B cell (primary cell): ENCODE results near the gene HEXIM1.

Source experiments
- CTCF ChIP-seq: fragments of 200-600 bp; IDR thresholded peaks from one replicate; pipeline ENCODE4 v1.8.0; 2022; ENCODE audit warnings: antibody characterized with exemption, mild to moderate bottlenecking
- EZH2 ChIP-seq: IDR thresholded peaks from 2 replicates; pipeline ENCODE4 v1.6.1; 2012; ENCODE audit warnings: borderline replicate concordance, low read depth, mild to moderate bottlenecking, moderate library complexity, low read length; ENCODE audit not compliant: insufficient read depth, poor library complexity, severe bottlenecking

DNA sequence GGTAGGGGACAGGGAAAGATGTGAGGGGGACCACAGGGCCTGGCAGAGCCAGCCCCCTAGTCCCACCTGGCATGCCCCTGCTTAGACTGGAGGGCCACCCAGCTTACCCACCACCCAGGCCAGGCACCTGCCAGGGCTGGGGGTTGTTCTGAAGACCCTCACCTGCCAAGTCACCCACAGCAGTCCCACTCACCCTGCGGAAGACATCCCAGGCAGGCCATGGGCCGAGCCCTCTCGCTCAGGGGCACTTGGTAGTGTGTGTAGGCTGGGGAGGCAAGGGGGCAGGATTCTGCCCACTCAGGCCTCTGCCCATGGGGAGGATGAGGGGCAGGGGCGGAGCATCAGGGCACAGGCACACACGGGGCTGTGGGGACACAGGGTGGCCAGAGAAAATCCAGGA lies 19.9 kb upstream of the HEXIM1 start:
- TF ChIP-seq CTCF (no peak), EZH2 (no peak)
